GM21515 (cell line): ENCODE data around the gene ARHGAP21.

Experiments used
- ATAC-seq: cut with Tn5 transposase; IDR thresholded peaks from one replicate; pipeline ENCODE4 v1.9.1; 2021; ENCODE audit not compliant: unreplicated experiment

The ARHGAP21 gene

GRCh38 chr10:24723386-24723787, 300 bp downstream of the ARHGAP21 start:
- peak; percentile 12 for ATAC-seq

DNA sequence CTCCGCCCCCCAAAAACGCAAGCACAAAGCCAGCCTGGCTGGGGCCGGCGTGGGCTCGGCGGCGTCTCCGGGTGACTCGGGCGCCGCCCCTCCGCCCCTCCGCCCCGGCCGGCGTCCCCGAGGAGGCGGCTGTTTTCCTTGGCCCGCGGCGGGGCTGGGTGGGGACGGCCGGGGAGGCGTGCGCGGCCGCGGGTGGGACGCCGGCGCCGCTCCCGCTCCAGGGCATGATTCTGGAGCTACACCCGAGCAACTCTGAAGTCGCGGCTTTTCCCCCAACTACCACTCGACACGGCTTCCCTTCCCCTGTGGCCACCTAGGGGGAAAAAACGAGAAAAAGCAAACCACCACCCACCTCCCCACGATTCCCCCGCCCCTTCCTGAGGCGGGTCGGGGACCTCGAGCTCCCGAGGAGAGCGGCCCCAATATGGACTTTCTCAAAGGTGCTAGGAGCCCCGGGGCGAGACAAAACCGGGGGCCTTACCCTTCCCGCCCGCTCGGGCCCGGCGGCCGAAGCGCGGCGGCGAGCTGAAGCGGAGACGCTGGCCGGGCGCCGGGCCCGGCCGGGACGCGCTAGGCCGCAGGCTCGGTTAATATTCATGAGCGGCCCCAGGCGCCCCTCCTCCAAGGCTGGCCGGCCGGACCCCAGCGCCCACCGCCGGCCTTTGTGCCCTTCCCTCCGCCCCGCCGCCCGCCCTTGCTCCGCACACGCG, 856 bp downstream of the ARHGAP21 start:
- ATAC-seq = peak; percentile 25

- ATAC-seq = peak; percentile 2
These were observed 1.5 kb downstream of the ARHGAP21 start for GRCh38 chr10:24722131-24722675.

DNA sequence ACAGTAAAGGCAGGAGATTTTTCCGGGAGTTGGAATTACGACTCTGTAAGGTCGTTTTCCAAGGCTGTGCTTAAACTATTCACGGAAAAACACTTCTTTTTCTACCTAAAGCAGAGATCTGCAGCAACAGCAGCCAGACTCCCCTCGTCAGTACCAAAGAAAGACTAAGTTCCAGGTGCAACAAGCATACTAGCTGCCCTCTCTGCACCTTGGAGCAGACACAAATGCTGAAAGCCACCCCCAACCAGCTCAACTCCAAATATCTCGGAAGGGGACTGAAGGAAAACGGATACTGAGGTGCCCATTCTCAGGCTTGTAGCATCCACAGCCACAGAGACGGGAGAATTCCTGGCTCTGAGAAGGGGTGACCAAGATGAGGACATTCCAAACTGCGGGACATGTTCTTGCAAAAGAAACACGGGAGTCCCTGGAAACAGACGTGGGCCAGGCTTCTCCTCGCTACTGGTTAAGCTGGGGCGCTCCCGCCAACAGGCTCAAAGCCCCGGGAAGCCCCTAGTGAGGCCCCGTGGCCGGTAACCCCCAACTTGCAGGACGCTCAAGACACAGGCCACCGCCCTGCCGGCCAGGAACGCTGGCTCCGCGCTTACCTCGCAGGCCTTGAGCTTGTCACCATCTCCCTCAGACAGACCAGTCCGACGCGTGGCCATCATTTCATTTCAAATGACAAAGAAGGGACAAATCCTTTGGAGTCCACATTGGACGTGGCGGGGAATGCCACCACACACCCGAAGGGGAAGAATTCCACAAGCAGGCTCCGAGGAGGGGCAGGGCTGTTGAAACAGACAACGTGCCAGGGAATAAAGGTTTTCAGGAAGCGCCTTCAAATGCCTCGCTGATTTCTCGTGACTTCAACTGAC, 2.2 kb downstream of the ARHGAP21 start:
- ATAC-seq = no peak

DNA sequence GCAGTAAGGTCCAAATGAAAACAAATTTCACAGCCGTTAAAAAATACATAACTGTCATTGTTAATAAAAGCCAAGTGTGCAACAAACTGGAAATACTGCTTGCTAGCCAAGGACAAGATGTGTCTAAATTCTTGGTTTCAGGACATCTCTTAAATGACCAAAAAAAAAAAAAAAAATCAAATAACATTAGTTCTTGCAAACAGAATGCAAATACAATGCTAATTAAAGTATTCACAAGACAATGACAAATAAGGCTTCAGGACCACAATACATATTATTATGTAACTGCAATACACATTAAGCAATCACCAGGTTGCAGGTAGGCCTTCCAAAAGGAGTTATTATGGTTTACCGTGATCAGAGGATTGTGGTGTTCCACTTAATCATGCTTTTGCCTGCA, 3.6 kb downstream of the ARHGAP21 start:
- no peak for ATAC-seq

DNA sequence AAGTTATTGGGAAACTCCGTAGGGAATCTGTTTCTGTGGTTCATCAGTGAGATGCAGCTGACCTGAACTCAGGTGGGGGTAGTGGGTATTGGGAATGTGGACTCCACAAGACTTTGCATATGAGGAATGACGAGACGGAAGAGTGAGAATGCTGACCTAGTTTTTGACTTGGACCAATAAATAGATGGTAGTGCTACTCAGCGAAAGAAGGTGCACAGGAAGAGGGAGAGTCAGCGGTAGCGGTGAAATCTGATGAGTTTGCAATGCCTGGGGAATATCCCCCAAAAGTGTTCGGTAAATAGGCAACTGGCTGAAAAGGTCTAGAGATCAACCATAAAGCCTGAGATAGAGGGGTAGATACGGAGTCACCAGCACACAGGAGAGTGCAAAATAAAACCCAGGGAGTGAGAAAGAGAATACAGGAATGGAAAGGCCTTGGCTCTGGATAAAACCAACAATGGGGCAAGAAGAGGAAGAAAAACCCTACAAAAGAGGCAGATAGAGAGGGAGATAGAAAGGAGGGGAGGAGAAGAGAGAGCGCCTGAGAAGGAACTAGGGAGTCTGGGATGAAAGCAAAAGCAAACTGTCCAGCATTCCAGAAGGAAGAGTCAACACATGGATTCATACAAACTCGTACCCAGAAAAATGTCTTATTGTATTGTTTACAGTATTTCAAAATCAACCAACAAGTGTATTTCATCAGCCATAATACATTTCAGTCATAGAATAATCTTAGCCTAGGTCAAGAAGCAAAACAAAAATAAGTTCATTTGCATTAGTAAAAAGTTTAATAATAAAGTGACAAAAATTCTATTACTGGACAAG, 5.4 kb downstream of the ARHGAP21 start:
- no peak for ATAC-seq

DNA sequence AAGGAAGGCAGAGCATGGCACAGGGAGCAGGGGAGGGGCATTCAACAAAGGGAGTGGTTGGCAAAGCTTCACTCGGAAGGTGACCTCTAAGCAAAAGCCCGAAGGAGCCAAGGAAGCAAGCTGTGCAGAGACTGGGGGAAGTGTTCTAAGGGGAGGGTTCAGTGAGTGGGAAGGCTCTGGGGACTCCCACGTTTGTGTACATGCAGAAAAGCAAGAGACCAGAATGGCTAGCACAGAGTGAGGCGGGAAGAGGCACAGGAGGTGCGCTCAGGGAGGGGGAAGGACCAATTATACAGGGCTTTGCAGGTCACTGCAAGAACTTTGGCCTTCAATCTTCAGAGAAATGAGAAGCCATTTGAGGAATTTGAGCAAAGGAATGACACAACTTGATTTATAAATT, 7.4 kb downstream of the ARHGAP21 start:
- ATAC-seq = no peak

DNA sequence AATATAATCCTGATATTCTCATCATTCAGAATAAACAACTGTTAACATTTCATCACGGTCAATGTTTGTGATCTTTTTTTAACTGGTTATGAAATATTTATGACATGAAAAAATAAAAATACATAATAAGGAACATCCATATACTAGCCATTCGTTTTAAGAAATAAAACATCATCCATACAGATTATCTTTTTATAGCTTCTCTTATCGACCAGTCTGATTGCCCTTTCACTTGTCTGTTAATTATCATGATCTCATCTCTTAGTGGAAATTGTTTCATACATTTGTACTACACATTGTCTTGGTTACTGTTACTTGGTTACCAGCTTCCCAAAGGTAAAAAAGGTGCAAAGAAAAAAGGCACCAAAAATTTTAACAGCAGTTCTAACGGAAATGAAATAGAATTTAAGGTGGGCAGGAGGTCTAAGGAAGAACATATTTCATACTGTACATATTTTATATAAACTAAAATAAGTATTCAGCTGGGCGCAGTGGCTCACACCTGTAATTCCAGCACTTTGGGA, 8.4 kb downstream of the ARHGAP21 start:
- no peak for ATAC-seq

GRCh38 chr10:24713086-24713485, 10.6 kb downstream of the ARHGAP21 start:
- no peak for ATAC-seq

DNA sequence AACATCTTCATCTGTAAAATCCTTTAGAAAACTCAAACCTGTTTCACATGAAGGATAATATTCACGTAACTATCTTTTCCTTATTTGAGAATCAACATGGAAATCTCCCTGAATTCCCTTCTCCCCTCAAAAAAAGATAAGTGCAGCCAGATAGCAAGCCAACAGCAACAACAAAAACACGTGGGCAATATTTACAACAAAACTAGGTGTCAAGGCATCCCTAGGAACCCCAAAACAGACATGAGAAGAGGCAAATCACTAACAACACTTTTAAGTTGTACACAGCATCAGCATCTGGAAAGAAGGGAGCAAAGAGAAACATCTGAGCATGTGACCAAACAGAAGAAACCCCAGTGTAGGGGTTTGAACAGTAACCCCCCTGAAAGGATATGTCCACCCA, 12.2 kb downstream of the ARHGAP21 start:
- no peak for ATAC-seq

DNA sequence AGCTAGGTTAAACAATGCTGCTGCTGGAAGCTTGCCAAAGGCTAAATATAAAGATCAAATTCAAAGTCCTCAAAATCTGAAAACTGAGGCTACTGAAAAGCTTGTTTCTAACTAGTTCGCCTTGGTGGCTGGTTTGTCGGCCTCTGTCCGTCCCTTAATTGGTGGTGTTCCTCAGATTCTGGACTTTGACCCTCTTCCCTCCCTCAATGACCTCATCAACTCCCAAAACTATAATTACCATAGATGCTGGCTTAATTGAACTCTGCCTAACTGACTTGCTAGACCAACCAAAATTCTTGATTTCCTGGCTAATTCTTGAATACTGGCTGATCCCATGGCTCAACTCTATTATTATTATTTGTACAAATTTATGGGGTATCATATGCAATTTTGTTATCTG, 15.6 kb downstream of the ARHGAP21 start:
- no peak for ATAC-seq

GRCh38 chr10:24707445-24707844, 16.2 kb downstream of the ARHGAP21 start:
- peak; percentile 70 for ATAC-seq

DNA sequence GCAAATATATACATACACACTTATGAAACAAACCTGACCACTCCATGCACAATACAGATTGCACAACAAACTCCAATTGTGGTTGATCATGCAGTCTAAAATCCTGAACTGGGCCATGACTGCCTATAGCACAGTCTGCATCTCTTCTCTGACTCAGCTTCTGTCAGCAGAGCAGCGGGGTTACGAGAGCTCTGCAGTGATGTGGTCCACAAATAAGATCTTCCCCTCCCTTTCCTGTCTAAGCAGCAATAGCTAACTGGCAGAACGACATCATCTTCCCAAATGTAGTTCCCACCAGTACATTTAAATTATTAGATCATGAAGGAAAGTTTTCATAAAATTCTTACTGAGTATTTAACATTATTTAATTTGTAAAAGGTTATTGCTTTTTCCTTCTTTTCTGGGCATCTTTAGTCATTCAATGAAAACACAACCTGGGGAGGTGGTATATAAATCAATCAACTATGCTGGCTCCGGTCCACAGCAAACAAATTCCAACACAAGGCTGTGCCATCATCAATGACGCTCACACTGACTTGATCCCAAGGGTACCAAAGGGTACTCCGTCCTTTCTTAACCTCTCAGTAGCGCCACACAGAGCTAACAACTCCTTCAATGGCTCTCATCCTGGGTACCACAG, 17.1 kb downstream of the ARHGAP21 start:
- peak; percentile 57 for ATAC-seq

- no peak for ATAC-seq
These were observed 20.0 kb downstream of the ARHGAP21 start for GRCh38 chr10:24703700-24704099.

DNA sequence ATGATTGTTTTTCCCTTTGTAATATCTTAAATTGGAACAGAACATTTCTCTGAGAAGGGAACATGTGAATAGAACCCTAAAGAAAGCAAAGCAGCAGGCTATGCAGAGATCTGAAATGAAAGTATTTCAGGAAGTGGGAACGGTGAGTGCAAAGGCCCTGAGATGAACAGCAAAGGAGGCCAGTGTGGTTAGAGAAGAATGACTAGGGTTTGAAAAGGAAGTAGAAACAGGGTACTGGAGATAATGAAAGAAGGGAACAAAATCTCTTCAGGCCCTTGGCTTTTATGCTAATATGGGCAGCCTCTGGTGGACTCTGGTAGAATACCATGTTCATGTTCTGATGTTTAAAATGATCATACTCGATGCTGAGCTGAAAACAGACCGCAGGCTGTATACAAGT, 22.2 kb downstream of the ARHGAP21 start:
- peak; percentile 90 for ATAC-seq

- no peak for ATAC-seq
These were observed 22.7 kb downstream of the ARHGAP21 start for GRCh38 chr10:24700948-24701347.

DNA sequence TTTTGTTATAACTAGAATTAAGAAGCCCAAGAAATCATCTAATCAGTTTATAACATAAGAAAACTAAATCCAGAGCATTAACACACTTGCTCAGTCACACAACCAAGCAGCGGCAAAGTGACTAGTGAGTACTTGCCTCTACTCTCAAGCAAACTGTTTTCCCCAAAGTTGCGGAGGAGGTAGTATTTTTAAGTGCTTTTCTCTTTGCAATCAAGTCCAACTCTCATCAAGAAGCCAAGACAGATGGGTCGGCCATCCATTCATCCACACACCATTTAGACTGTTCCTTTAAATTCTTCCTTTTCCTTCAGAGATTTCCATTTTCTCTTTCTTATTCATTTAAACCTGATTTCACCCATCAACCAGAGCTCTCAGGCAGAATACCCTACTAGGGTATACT, 25.4 kb downstream of the ARHGAP21 start:
- ATAC-seq = no peak

DNA sequence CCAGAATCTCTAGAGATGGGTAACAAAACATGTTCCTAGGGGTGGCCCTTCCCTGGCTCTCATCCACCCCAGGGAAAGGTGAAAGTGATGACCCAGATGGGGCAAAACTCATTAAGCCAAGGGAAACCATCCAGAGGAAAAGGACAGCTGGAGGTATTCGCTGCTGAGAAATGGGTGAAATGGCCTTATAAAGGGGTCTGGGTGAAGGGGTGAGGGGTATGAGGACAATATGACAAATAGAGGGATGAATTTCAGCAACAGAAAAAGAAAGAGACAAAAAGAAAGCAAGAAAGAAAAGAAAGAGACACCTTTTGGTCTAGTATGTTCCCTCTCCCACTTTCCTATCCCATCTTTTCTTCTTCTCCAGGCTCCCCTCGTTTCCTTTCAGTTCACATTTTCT, 26.6 kb downstream of the ARHGAP21 start:
- no peak for ATAC-seq

DNA sequence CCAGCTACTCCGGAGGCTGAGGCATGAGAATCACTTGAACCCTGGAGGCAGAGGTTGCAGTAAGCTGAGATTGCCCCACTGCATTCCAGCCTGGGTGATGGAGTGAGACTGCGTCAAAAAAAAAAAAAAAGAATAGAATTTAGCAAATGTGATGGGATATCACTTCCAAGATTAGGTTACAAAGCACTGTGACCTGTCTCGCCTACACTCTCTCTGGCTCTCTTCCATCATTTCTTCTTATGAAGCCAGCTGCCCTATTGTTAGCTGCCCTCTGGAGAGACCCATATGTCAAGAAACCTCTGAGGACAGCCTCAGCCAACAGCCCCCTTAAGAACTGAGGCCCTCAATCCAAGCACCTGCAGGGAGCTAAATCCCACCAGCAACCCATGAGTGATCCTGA, 28.2 kb downstream of the ARHGAP21 start:
- ATAC-seq = no peak

DNA sequence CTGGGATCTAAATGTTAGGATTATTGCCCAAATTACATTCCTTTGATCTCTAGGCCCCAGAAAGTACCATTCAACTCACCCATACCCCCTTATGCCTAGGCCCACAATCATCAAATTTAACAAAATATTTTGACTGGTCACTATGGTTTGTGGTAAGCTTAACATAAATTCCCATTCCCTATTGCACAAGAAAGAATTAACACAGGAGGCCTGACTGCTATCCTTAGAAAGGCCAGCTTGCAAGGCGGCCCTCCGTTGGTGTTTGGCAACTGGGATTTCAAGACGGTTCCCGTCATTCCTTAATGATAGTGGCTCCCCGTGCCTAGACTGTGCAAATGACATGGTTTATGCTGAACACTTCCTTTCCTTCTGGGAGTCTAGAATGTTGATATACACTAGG, 29.6 kb downstream of the ARHGAP21 start:
- no peak for ATAC-seq
